Endothelial cell of umbilical vein (primary cell): ENCODE measurements around the gene SLC7A6.

Experiments used
- CTCF ChIP-seq, 2 donors: IDR thresholded peaks; 1 replicate in 1 of 2; 2 replicates in 1 of 2; pipeline ENCODE4 v1.5.1; 2011; ENCODE audit warnings: low read length in 2 of 2, mild to moderate bottlenecking in 2 of 2, moderate library complexity in 2 of 2, control low read depth in 1 of 2, inconsistent platforms in 1 of 2, low read depth in 1 of 2; ENCODE audit not compliant: insufficient read depth in 1 of 2; ENCODE audit errors: extremely low read depth in 1 of 2
- EZH2 ChIP-seq: IDR thresholded peaks from 2 replicates; pipeline ENCODE4 v1.6.1; 2012; ENCODE audit warnings: borderline replicate concordance, low read depth, mild to moderate bottlenecking, moderate library complexity, low read length, inconsistent platforms; ENCODE audit not compliant: severe bottlenecking
- MAX ChIP-seq: IDR thresholded peaks from 2 replicates; pipeline ENCODE4 v1.6.1; 2011; ENCODE audit not compliant: insufficient read depth, insufficient read length
- POLR2A ChIP-seq: IDR thresholded peaks from 2 replicates; pipeline ENCODE4 v1.6.1; 2012; ENCODE audit warnings: low read depth, mild to moderate bottlenecking, control low read depth, low read length
- POLR2AphosphoS5 ChIP-seq: IDR thresholded peaks from 2 replicates; pipeline ENCODE4 v1.6.1; 2012; ENCODE audit warnings: low read depth, mild to moderate bottlenecking, control low read depth, low read length, moderate library complexity; ENCODE audit not compliant: insufficient read depth

GRCh38 chr16:68296291-68296690 is 32.0 kb downstream of the SLC7A6 start:
- TF ChIP-seq POLR2A (no peak), CTCF (IDR thresholded peaks at IDR 0.05; ENCODE audit: extremely low read depth in 1 of 2, insufficient read depth in 1 of 2, low read depth in 1 of 2, low read length in 2 of 2) (no peak), EZH2 (no peak), POLR2AphosphoS5 (no peak), MAX (no peak)
